ENCODE results near the gene FAM83E.

FAM83E gene

GRCh38 chr19:48630296-48631063, 15.6 kb upstream of the FAM83E start:
- in situ Hi-C loops (cut with HindIII; ENCODE audit: low sequenced_read_pairs), result loop anchor here (5.0 to 25.0 kb wide), 3 partner anchors 92 to 332 kb away; partner anchors contain the start of genes BAX and FTL

GRCh38 chr19:48629599-48630295, 14.9 kb upstream of the FAM83E start:
- in situ Hi-C loops (cut with HindIII; ENCODE audit: low sequenced_read_pairs), result loop anchor here (5.0 to 25.0 kb wide), 3 partner anchors 93 to 333 kb away; partner anchors contain the start of genes BAX and FTL

GRCh38 chr19:48629297-48629598, 14.4 kb upstream of the FAM83E start:
- in situ Hi-C loops (cut with HindIII; ENCODE audit: low sequenced_read_pairs), result loop anchor here (25.0 kb wide), 1 partner anchor 333 kb away; the partner anchor contains the start of genes BAX and FTL

GRCh38 chr19:48628486-48629296, 13.8 kb upstream of the FAM83E start:
- in situ Hi-C loops (cut with HindIII; ENCODE audit: low sequenced_read_pairs), result loop anchor here (25.0 kb wide), 1 partner anchor 334 kb away; the partner anchor contains the start of genes BAX and FTL

GRCh38 chr19:48627865-48628314, 13.0 kb upstream of the FAM83E start:
- in situ Hi-C loops (cut with HindIII; ENCODE audit: low sequenced_read_pairs), result loop anchor here (25.0 kb wide), 1 partner anchor 334 kb away; the partner anchor contains the start of genes BAX and FTL

GRCh38 chr19:48627201-48627864, 12.5 kb upstream of the FAM83E start:
- in situ Hi-C loops (cut with HindIII; ENCODE audit: low sequenced_read_pairs), result loop anchor here (25.0 kb wide), 1 partner anchor 335 kb away; the partner anchor contains the start of genes BAX and FTL

- in situ Hi-C loops (cut with HindIII; ENCODE audit: low sequenced_read_pairs), result loop anchor here (25.0 kb wide), 1 partner anchor 336 kb away; the partner anchor contains the start of genes BAX and FTL
These were observed 11.0 kb upstream of the FAM83E start for GRCh38 chr19:48625891-48626327.

- in situ Hi-C loops (cut with HindIII; ENCODE audit: low sequenced_read_pairs), result loop anchor here (25.0 kb wide), 1 partner anchor 337 kb away; the partner anchor contains the start of genes BAX and FTL
These were observed 10.2 kb upstream of the FAM83E start for GRCh38 chr19:48624791-48625723.

- in situ Hi-C loops (cut with HindIII; ENCODE audit: low sequenced_read_pairs), result no loop called here
These were observed 9.3 kb upstream of the FAM83E start for GRCh38 chr19:48624067-48624594.

GRCh38 chr19:48623556-48624066, 8.7 kb upstream of the FAM83E start:
- in situ Hi-C loops (cut with HindIII; ENCODE audit: low sequenced_read_pairs), result no loop called here

GRCh38 chr19:48619692-48620585, 5.1 kb upstream of the FAM83E start:
- in situ Hi-C loops (cut with HindIII; ENCODE audit: low sequenced_read_pairs), result no loop called here

GRCh38 chr19:48618916-48619691, 4.2 kb upstream of the FAM83E start, which contains the start of the genes RPL18 and SPHK2:
RPL18 (minus strand) TSS chr19:48619178; CDS start chr19:48619143, 35 bp downstream.
SPHK2 (plus strand) TSS chr19:48619506; CDS start chr19:48620515, 1,009 bp downstream.
- in situ Hi-C loops (cut with HindIII; ENCODE audit: low sequenced_read_pairs), result no loop called here

GRCh38 chr19:48618278-48618915, 3.5 kb upstream of the FAM83E start:
- in situ Hi-C loops (cut with HindIII; ENCODE audit: low sequenced_read_pairs), result no loop called here

GRCh38 chr19:48617146-48617937, 2.5 kb upstream of the FAM83E start:
- in situ Hi-C loops (cut with HindIII; ENCODE audit: low sequenced_read_pairs), result no loop called here

- in situ Hi-C loops (cut with HindIII; ENCODE audit: low sequenced_read_pairs), result no loop called here
These were observed 1.7 kb upstream of the FAM83E start for GRCh38 chr19:48616491-48617056.

Measured in endothelial cell of hepatic sinusoid (primary cell).